Liver (tissue), 9 donors: ENCODE results near the gene TMEM200B. TPM values are rescaled to one million over a fixed set of nuclear protein-coding genes. Genes with fewer than 3 reads are reported as not detected.

Experiments
- DNase-seq: peaks from one replicate; pipeline ENCODE4 v3.0.0-alpha.2; 2017; ENCODE audit warnings: low spot score
- H3K27ac ChIP-seq, 2 donors: one replicate each; pipeline ENCODE4 v1.7.0; 2013; ENCODE audit warnings: inconsistent platforms in 2 of 2, low read length in 2 of 2, control low read depth in 1 of 2, low read depth in 1 of 2, mild to moderate bottlenecking in 1 of 2
- H3K27me3 ChIP-seq, 4 donors: one replicate each; pipeline versions ENCODE4 v1.6.1 to v1.7.0; 2013; ENCODE audit warnings: low read length in 3 of 4, inconsistent platforms in 1 of 4, mild to moderate bottlenecking in 1 of 4, moderate library complexity in 1 of 4; ENCODE audit not compliant: control insufficient read depth in 4 of 4, insufficient read depth in 4 of 4
- H3K36me3 ChIP-seq, 4 donors: one replicate each; pipeline versions ENCODE4 v1.6.1 to v1.7.0; 2013; ENCODE audit warnings: low read length in 3 of 4, mild to moderate bottlenecking in 3 of 4, low read depth in 1 of 4, moderate library complexity in 1 of 4; ENCODE audit not compliant: control insufficient read depth in 4 of 4, insufficient read depth in 3 of 4
- H3K4me1 ChIP-seq, 4 donors: one replicate each; pipeline versions ENCODE4 v1.6.1 to v1.7.0; 2013; ENCODE audit warnings: low read length in 3 of 4, mild to moderate bottlenecking in 3 of 4, moderate library complexity in 1 of 4; ENCODE audit not compliant: control insufficient read depth in 4 of 4, insufficient read depth in 4 of 4
- H3K4me3 ChIP-seq, 3 donors: one replicate each; pipeline versions ENCODE4 v1.6.1 to v1.7.0; 2013; ENCODE audit warnings: low read length in 3 of 3, control low read depth in 1 of 3, low read depth in 1 of 3, mild to moderate bottlenecking in 1 of 3
- H3K9ac ChIP-seq, 2 donors: one replicate each; pipeline ENCODE4 v1.7.0; 2013; ENCODE audit warnings: low read length in 2 of 2, mild to moderate bottlenecking in 2 of 2, moderate library complexity in 2 of 2, control low read depth in 1 of 2, low read depth in 1 of 2
- H3K9me3 ChIP-seq, 4 donors: one replicate each; pipeline versions ENCODE4 v1.6.1 to v1.7.0; 2013; ENCODE audit warnings: low read length in 3 of 4; ENCODE audit not compliant: control insufficient read depth in 4 of 4
- EGR1 ChIP-seq, 2 donors: IDR thresholded peaks; 2 replicates each; pipeline ENCODE4 v1.6.1; 2016 to 2018; ENCODE audit warnings: antibody characterized with exemption in 2 of 2, low read depth in 2 of 2
- FOXA1 ChIP-seq: IDR thresholded peaks from 2 replicates; pipeline ENCODE4 v1.6.1; 2016; ENCODE audit warnings: antibody characterized with exemption
- FOXA2 ChIP-seq: IDR thresholded peaks from 2 replicates; pipeline ENCODE4 v1.6.1; 2016; ENCODE audit warnings: antibody characterized with exemption
- GABPA ChIP-seq, 2 donors: IDR thresholded peaks in 1 of 2; conservative IDR thresholded peaks in 1 of 2; 2 replicates each; pipeline ENCODE4 v1.6.1; 2016; ENCODE audit warnings: antibody characterized with exemption in 2 of 2, mild to moderate bottlenecking in 1 of 2, moderate library complexity in 1 of 2
- HNF4A ChIP-seq, 2 donors: conservative IDR thresholded peaks; 2 replicates each; pipeline ENCODE4 v1.6.1; 2016; ENCODE audit warnings: antibody characterized with exemption in 2 of 2, mild to moderate bottlenecking in 2 of 2
- HNF4G ChIP-seq: IDR thresholded peaks from 2 replicates; pipeline ENCODE4 v1.6.1; 2016; ENCODE audit warnings: antibody characterized with exemption
- JUND ChIP-seq, 2 donors: IDR thresholded peaks; 2 replicates each; pipeline ENCODE4 v1.6.1; 2016; ENCODE audit warnings: antibody characterized with exemption in 2 of 2
- NR2F2 ChIP-seq: IDR thresholded peaks from 2 replicates; pipeline ENCODE4 v1.6.1; 2016; ENCODE audit warnings: antibody characterized with exemption
- RAD21 ChIP-seq, 2 donors: IDR thresholded peaks; 2 replicates each; pipeline ENCODE4 v1.6.1; 2016; ENCODE audit warnings: antibody characterized with exemption in 2 of 2, mild to moderate bottlenecking in 2 of 2
- RXRA ChIP-seq, 2 donors: IDR thresholded peaks; 2 replicates each; pipeline ENCODE4 v1.6.1; 2017 to 2018; ENCODE audit warnings: antibody characterized with exemption in 2 of 2, mild to moderate bottlenecking in 1 of 2
- SP1 ChIP-seq: IDR thresholded peaks from 2 replicates; pipeline ENCODE4 v1.6.1; 2018; ENCODE audit warnings: antibody characterized with exemption, mild to moderate bottlenecking
- TAF1 ChIP-seq: conservative IDR thresholded peaks from 2 replicates; pipeline ENCODE4 v1.6.1; 2016; ENCODE audit warnings: antibody characterized with exemption, mild to moderate bottlenecking
- YY1 ChIP-seq: IDR thresholded peaks from 2 replicates; pipeline ENCODE4 v1.6.1; 2016; ENCODE audit warnings: antibody characterized with exemption, mild to moderate bottlenecking
- WGBS: extraction: QIAGEN DNeasy Blood & Tissue Kit; methylation state at CpG from one replicate; pipeline ENCODE4 v1.1.7; 2013; 5-methylcytosine and 5-hydroxymethylcytosine counted together
- polyA plus RNA-seq, 2 donors: library from polyadenylated mRNA; stranded (reverse) in 1 of 2; unstranded in 1 of 2; fragments of 200-250 nt in 1 of 2; fragments of >200 nt in 1 of 2; fragmentation: Nextera tagmentation in 1 of 2; extraction: Ambion mirVana in 1 of 2; gene quantifications; one replicate each; pipeline versions ENCODE4 v1.2.1 to v1.2.3, GENCODE V29; 2013 to 2015
- total RNA-seq, 2 donors: library from RNA; depleted of rRNA; stranded (reverse); fragments of >200 nt; gene quantifications; one replicate each; pipeline ENCODE4 v1.2.3, GENCODE V29; 2014
- TF ChIP-seq, protein P1 (sequence below): IDR thresholded peaks from 2 replicates; pipeline ENCODE4 v1.6.1; 2016; ENCODE audit warnings: antibody characterized with exemption, mild to moderate bottlenecking
- TF ChIP-seq, protein P2 (sequence below): IDR thresholded peaks from 2 replicates; pipeline ENCODE4 v1.6.1; 2016; ENCODE audit warnings: antibody characterized with exemption
- TF ChIP-seq, protein P3 (sequence below): IDR thresholded peaks from 2 replicates; pipeline ENCODE4 v1.6.1; 2016; ENCODE audit warnings: antibody characterized with exemption
- TF ChIP-seq, protein P4 (sequence below): fragments of 150-350 bp; IDR thresholded peaks from 2 replicates; pipeline ENCODE4 v1.5.1; 2017; ENCODE audit warnings: improper control_type of control experiment, low read depth, low read length; ENCODE audit not compliant: missing input control
- donor health status: healthy.
- donor health status: healthy.
- donor health status: healthy.
- donor health status: healthy.
- donor health status: healthy.

TMEM200B gene
- total and polyA plus RNA-seq, 4 donors = 0.84 to 4.5 (median 1.5) TPM

DNA sequence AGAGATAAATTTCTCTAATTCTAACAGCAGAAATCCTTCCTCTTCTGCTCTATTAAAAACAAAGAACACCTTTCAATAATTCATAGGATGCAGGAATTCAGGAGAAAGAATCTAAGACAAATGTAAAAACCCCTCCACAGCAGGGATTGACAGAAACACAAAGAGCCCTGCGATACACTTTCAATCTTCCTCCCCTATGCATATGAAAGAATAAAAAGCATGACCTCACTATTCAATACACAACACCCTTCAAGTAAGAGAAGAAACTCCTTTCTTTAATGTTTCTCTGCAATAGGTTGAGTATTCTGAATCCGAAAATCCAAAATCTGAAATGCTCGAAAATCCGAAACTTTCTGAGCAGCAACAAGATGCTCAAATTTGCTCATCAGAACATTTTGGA, 40.9 kb upstream of the TMEM200B start:
- H3K4me1 ChIP-seq = peaks cover 16 to 68% (median 36%) of the 10 kb centered on the region in 4 donors
- peaks cover 1 to 36% (median 13%) of the 10 kb centered on the region in 4 donors for H3K36me3 ChIP-seq
- H3K9ac ChIP-seq = no peak overlapping the region
- no peak overlapping the region for H3K4me3 ChIP-seq
- H3K27me3 ChIP-seq = no peaks in the 10 kb centered on the region
- TF ChIP-seq JUND (IDR thresholded peaks at IDR 0.05) (no peak), FOXA1 (no peak), EGR1 (IDR thresholded peaks at IDR 0.05; ENCODE audit: low read depth in 2 of 2) (no peak), HNF4G (no peak), TAF1 (no peak), RAD21 (IDR thresholded peaks at IDR 0.05) (no peak), NR2F2 (no peak), GABPA (IDR thresholded peaks at IDR 0.05 in 1 of 2, conservative IDR thresholded peaks at IDR 0.05 in 1 of 2) (no peak), YY1 (no peak), RXRA (IDR thresholded peaks at IDR 0.05) (no peak), FOXA2 (no peak), SP1 (no peak), HNF4A (conservative IDR thresholded peaks at IDR 0.05) (no peak)
- TF ChIP-seq, protein P1, sequence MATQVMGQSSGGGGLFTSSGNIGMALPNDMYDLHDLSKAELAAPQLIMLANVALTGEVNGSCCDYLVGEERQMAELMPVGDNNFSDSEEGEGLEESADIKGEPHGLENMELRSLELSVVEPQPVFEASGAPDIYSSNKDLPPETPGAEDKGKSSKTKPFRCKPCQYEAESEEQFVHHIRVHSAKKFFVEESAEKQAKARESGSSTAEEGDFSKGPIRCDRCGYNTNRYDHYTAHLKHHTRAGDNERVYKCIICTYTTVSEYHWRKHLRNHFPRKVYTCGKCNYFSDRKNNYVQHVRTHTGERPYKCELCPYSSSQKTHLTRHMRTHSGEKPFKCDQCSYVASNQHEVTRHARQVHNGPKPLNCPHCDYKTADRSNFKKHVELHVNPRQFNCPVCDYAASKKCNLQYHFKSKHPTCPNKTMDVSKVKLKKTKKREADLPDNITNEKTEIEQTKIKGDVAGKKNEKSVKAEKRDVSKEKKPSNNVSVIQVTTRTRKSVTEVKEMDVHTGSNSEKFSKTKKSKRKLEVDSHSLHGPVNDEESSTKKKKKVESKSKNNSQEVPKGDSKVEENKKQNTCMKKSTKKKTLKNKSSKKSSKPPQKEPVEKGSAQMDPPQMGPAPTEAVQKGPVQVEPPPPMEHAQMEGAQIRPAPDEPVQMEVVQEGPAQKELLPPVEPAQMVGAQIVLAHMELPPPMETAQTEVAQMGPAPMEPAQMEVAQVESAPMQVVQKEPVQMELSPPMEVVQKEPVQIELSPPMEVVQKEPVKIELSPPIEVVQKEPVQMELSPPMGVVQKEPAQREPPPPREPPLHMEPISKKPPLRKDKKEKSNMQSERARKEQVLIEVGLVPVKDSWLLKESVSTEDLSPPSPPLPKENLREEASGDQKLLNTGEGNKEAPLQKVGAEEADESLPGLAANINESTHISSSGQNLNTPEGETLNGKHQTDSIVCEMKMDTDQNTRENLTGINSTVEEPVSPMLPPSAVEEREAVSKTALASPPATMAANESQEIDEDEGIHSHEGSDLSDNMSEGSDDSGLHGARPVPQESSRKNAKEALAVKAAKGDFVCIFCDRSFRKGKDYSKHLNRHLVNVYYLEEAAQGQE = no peak
- TF ChIP-seq, protein P2, sequence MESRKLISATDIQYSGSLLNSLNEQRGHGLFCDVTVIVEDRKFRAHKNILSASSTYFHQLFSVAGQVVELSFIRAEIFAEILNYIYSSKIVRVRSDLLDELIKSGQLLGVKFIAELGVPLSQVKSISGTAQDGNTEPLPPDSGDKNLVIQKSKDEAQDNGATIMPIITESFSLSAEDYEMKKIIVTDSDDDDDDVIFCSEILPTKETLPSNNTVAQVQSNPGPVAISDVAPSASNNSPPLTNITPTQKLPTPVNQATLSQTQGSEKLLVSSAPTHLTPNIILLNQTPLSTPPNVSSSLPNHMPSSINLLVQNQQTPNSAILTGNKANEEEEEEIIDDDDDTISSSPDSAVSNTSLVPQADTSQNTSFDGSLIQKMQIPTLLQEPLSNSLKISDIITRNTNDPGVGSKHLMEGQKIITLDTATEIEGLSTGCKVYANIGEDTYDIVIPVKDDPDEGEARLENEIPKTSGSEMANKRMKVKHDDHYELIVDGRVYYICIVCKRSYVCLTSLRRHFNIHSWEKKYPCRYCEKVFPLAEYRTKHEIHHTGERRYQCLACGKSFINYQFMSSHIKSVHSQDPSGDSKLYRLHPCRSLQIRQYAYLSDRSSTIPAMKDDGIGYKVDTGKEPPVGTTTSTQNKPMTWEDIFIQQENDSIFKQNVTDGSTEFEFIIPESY = no peak
- TF ChIP-seq, protein P3, sequence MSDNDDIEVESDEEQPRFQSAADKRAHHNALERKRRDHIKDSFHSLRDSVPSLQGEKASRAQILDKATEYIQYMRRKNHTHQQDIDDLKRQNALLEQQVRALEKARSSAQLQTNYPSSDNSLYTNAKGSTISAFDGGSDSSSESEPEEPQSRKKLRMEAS = no peak
- TF ChIP-seq, protein P4, sequence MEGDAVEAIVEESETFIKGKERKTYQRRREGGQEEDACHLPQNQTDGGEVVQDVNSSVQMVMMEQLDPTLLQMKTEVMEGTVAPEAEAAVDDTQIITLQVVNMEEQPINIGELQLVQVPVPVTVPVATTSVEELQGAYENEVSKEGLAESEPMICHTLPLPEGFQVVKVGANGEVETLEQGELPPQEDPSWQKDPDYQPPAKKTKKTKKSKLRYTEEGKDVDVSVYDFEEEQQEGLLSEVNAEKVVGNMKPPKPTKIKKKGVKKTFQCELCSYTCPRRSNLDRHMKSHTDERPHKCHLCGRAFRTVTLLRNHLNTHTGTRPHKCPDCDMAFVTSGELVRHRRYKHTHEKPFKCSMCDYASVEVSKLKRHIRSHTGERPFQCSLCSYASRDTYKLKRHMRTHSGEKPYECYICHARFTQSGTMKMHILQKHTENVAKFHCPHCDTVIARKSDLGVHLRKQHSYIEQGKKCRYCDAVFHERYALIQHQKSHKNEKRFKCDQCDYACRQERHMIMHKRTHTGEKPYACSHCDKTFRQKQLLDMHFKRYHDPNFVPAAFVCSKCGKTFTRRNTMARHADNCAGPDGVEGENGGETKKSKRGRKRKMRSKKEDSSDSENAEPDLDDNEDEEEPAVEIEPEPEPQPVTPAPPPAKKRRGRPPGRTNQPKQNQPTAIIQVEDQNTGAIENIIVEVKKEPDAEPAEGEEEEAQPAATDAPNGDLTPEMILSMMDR = no peak
- H3K27ac ChIP-seq = no peak overlapping the region
- no peak for DNase-seq
- no peaks in the 10 kb centered on the region for H3K9me3 ChIP-seq
- 95% methylated on average over 4 of the region's 4 CpGs for WGBS
